B cell (primary cell): ENCODE results near the gene INHBB. TPM values are rescaled to one million over a fixed set of nuclear protein-coding genes. Genes with fewer than 3 reads are reported as not detected.

ENCODE experiments used
- ATAC-seq: fragments of 200-7000 bp; cut with Tn5 transposase; one replicate; pipeline ENCODE4 v1.10.0; 2021; ENCODE audit warnings: low read depth, mild to moderate bottlenecking, moderate number of reproducible peaks, moderate library complexity
- CTCF ChIA-PET: fragments of 350-600 bp; sonication (Branson Sonifier 250); formaldehyde crosslinking; loops from one replicate; lab custom pipeline; 2021; ENCODE audit warnings: antibody characterized with exemption, inconsistent platforms; lab: Charles Lee
- POLR2A ChIA-PET: fragments of 350-600 bp; sonication (Branson Sonifier 250); formaldehyde crosslinking; loops from one replicate; lab custom pipeline; 2021; ENCODE audit warnings: antibody characterized with exemption; lab: Charles Lee
- DNase-seq: peaks from one replicate; pipeline ENCODE4 v3.0.0; 2013
- H2AFZ ChIP-seq: 2 replicates; pipeline ENCODE4 v1.6.1; 2012; ENCODE audit warnings: mild to moderate bottlenecking, low read depth, low read length; ENCODE audit not compliant: insufficient read depth, poor library complexity, severe bottlenecking
- H3K27ac ChIP-seq, 2 donors: 1 replicate in 1 of 2; 2 replicates in 1 of 2; pipeline ENCODE4 v1.5.1; 2012 to 2013; ENCODE audit warnings: low read length in 2 of 2, mild to moderate bottlenecking in 2 of 2, moderate library complexity in 1 of 2
- H3K27me3 ChIP-seq, 4 experiments: fragments of 200-600 bp in 1 of 4; sonication (generic) in 1 of 4; replicated peaks in 1 of 4; 1 replicate in 2 of 4; 2 replicates in 2 of 4; pipeline versions ENCODE4 v1.6.1 to v1.7.0; 2013 to 2016; ENCODE audit warnings: low read length in 3 of 4, mild to moderate bottlenecking in 2 of 4, mixed read lengths in 1 of 4, moderate library complexity in 1 of 4; ENCODE audit not compliant: insufficient read depth in 4 of 4, control insufficient read depth in 3 of 4; ENCODE audit errors: control extremely low read depth in 1 of 4
- H3K36me3 ChIP-seq, 2 experiments: replicated peaks in 1 of 2; 1 replicate in 1 of 2; 2 replicates in 1 of 2; pipeline versions ENCODE4 v1.6.1 to v1.7.1; 2013; ENCODE audit warnings: low read length in 1 of 2; ENCODE audit not compliant: insufficient read depth in 2 of 2, control insufficient read depth in 1 of 2; ENCODE audit errors: control extremely low read depth in 1 of 2, extremely low read depth in 1 of 2
- H3K4me1 ChIP-seq, 2 donors: fragments of 200-600 bp in 1 of 2; sonication (generic) in 1 of 2; 1 replicate in 1 of 2; 2 replicates in 1 of 2; pipeline versions ENCODE4 v1.5.1 to v1.6.1; 2013 to 2017; ENCODE audit warnings: low read length in 2 of 2; ENCODE audit not compliant: control insufficient read depth in 2 of 2, insufficient read depth in 2 of 2
- H3K4me2 ChIP-seq: replicated peaks from 2 replicates; pipeline ENCODE3; 2012; ENCODE audit warnings: mild to moderate bottlenecking, low read depth, low read length; ENCODE audit not compliant: poor library complexity, severe bottlenecking
- H3K4me3 ChIP-seq, 5 experiments: fragments of 200-600 bp in 1 of 5; sonication (generic) in 1 of 5; 1 replicate in 3 of 5; 2 replicates in 2 of 5; pipeline versions ENCODE4 v1.5.1 to v1.7.0; 2011 to 2016; ENCODE audit warnings: low read length in 4 of 5, mild to moderate bottlenecking in 4 of 5, low read depth in 2 of 5, control low read depth in 1 of 5, moderate library complexity in 1 of 5; ENCODE audit not compliant: insufficient read depth in 1 of 5; ENCODE audit errors: control extremely low read depth in 1 of 5, extremely low read depth in 1 of 5
- H3K79me2 ChIP-seq: fragments of 200-600 bp; sonication (generic); one replicate; pipeline ENCODE4 v1.6.0; 2016; ENCODE audit warnings: low read length; ENCODE audit not compliant: control insufficient read depth, insufficient read depth
- H3K9ac ChIP-seq: fragments of 200-600 bp; sonication (generic); 2 replicates; pipeline ENCODE4 v1.6.1; 2017; ENCODE audit warnings: mild to moderate bottlenecking, low read length, moderate library complexity
- H3K9me3 ChIP-seq, 3 donors: one replicate each; pipeline versions ENCODE4 v1.6.1 to v1.7.1; 2013; ENCODE audit warnings: low read length in 2 of 3; ENCODE audit not compliant: control insufficient read depth in 2 of 3, insufficient read depth in 1 of 3; ENCODE audit errors: control extremely low read depth in 1 of 3
- H4K20me1 ChIP-seq: 2 replicates; pipeline ENCODE4 v1.6.0; 2012; ENCODE audit warnings: mild to moderate bottlenecking, low read length; ENCODE audit not compliant: insufficient read depth, control insufficient read depth, poor library complexity, severe bottlenecking
- H3K27ac Mint-ChIP-seq: one replicate; pipeline ENCODE4 v1.8.0; 2021; ENCODE audit warnings: mixed read lengths
- H3K27me3 Mint-ChIP-seq: one replicate; pipeline ENCODE4 v1.8.0; 2021; ENCODE audit warnings: mixed read lengths
- H3K4me1 Mint-ChIP-seq: one replicate; pipeline ENCODE4 v1.8.0; 2021; ENCODE audit warnings: mixed read lengths
- H3K4me3 Mint-ChIP-seq: one replicate; pipeline ENCODE4 v1.8.0; 2021; ENCODE audit warnings: mixed read lengths
- H3K9me3 Mint-ChIP-seq: one replicate; pipeline ENCODE4 v1.8.0; 2022; ENCODE audit warnings: mixed read lengths; ENCODE audit not compliant: insufficient read depth
- CTCF ChIP-seq: fragments of 200-600 bp; IDR thresholded peaks from one replicate; pipeline ENCODE4 v1.8.0; 2022; ENCODE audit warnings: antibody characterized with exemption, mild to moderate bottlenecking
- EZH2 ChIP-seq: IDR thresholded peaks from 2 replicates; pipeline ENCODE4 v1.6.1; 2012; ENCODE audit warnings: borderline replicate concordance, low read depth, mild to moderate bottlenecking, moderate library complexity, low read length; ENCODE audit not compliant: insufficient read depth, poor library complexity, severe bottlenecking
- WGBS: methylation state at CpG from one replicate; pipeline ENCODE4 v1.1.5; 2013; ENCODE audit warnings: missing lambda C conversion rate; ENCODE audit not compliant: insufficient coverage; 5-methylcytosine and 5-hydroxymethylcytosine counted together
- intact Hi-C: fragments of 100-400 bp; cut with micrococcal nuclease; formaldehyde crosslinking; loops from one replicate; pipeline ENCODE4 v1.10.0; 2022
- polyA plus RNA-seq: library from polyadenylated mRNA; depleted of rRNA; stranded (reverse); fragments of >200 nt; gene quantifications from 2 replicates; pipeline ENCODE4 v1.2.3, GENCODE V29; 2012
- total RNA-seq, 2 donors: library from RNA; stranded (reverse); fragments of 120-200 nt in 1 of 2; gene quantifications; 1 replicate in 1 of 2; 2 replicates in 1 of 2; pipeline versions ENCODE4 v1.2.3 to v1.2.4, GENCODE V29; 2013 to 2022

The INHBB gene
- total and polyA plus RNA-seq, 2 donors (not counting 1 experiment from before 2014, with no cell fraction given): 0.03 TPM; not detected in 1

GRCh38 chr2:120393456-120393855 is 47.5 kb downstream of the INHBB start:
- CTCF ChIA-PET: no interaction called here
- Mint-ChIP-seq H3K27me3 (peaks cover 17% of the 10 kb centered on the region), H3K27ac (no peak overlapping the region), H3K4me1 (no peaks in the 10 kb centered on the region), H3K9me3 (no peaks in the 10 kb centered on the region), H3K4me3 (no peak overlapping the region)
- no peaks in the 10 kb centered on the region for H3K36me3 ChIP-seq
- H3K4me2 ChIP-seq: no peak overlapping the region
- peaks cover 0 to 14% (median 0%) of the 10 kb centered on the region in 3 donors for H3K9me3 ChIP-seq
- no peak overlapping the region for H2AFZ ChIP-seq
- no peaks in the 10 kb centered on the region for H3K27me3 ChIP-seq
- POLR2A ChIA-PET: no interaction called here
- H3K4me3 ChIP-seq: no peak overlapping the region
- WGBS: 97% methylated on average over 3 of the region's 5 CpGs
- ATAC-seq (no peak), DNase-seq (no peak)
- no peaks in the 10 kb centered on the region for H3K79me2 ChIP-seq
- no peak overlapping the region for H3K27ac ChIP-seq
- no peaks in the 10 kb centered on the region for H3K4me1 ChIP-seq
- intact Hi-C loops: no loop called here
- H3K9ac ChIP-seq: no peak overlapping the region
- no peaks in the 10 kb centered on the region for H4K20me1 ChIP-seq
- TF ChIP-seq EZH2: no peak
- TF ChIP-seq CTCF: no peak

GRCh38 chr2:120394764-120395163 is 48.8 kb downstream of the INHBB start:
- H3K27ac Mint-ChIP-seq: no peak overlapping the region
- H3K4me3 ChIP-seq: no peak overlapping the region
- peaks cover 14% of the 10 kb centered on the region for H3K27me3 Mint-ChIP-seq
- H3K9me3 ChIP-seq: peaks cover 0 to 10% (median 0%) of the 10 kb centered on the region in 3 donors
- no peak overlapping the region for H2AFZ ChIP-seq
- no peak overlapping the region for H3K4me2 ChIP-seq
- intact Hi-C loops: no loop called here
- CTCF ChIA-PET: no interaction called here
- H3K79me2 ChIP-seq: no peaks in the 10 kb centered on the region
- TF ChIP-seq CTCF: no peak
- TF ChIP-seq EZH2: no peak
- no peaks in the 10 kb centered on the region for H3K36me3 ChIP-seq
- no peaks in the 10 kb centered on the region for H3K27me3 ChIP-seq
- WGBS: 98% methylated on average over 6 of the region's 8 CpGs
- DNase-seq: no peak
- no peaks in the 10 kb centered on the region for H3K9me3 Mint-ChIP-seq
- no peaks in the 10 kb centered on the region for H3K4me1 Mint-ChIP-seq
- no peaks in the 10 kb centered on the region for H4K20me1 ChIP-seq
- no peaks in the 10 kb centered on the region for H3K4me1 ChIP-seq
- ATAC-seq: no peak
- POLR2A ChIA-PET: no interaction called here
- H3K27ac ChIP-seq: no peak overlapping the region
- H3K4me3 Mint-ChIP-seq: no peak overlapping the region
- no peak overlapping the region for H3K9ac ChIP-seq
